Measurements from ENCODE around the gene CWC22. TPM values are rescaled to one million over a fixed set of nuclear protein-coding genes. Genes with fewer than 3 reads are reported as not detected.
"Not testable (repeated sequence)": the region's sequence is repeated elsewhere in the genome, so short reads cannot be mapped to it uniquely, and the experiment has no call there.

Gene CWC22
- 11.3 and 17.3 TPM in 2 replicates for total RNA-seq

DNA sequence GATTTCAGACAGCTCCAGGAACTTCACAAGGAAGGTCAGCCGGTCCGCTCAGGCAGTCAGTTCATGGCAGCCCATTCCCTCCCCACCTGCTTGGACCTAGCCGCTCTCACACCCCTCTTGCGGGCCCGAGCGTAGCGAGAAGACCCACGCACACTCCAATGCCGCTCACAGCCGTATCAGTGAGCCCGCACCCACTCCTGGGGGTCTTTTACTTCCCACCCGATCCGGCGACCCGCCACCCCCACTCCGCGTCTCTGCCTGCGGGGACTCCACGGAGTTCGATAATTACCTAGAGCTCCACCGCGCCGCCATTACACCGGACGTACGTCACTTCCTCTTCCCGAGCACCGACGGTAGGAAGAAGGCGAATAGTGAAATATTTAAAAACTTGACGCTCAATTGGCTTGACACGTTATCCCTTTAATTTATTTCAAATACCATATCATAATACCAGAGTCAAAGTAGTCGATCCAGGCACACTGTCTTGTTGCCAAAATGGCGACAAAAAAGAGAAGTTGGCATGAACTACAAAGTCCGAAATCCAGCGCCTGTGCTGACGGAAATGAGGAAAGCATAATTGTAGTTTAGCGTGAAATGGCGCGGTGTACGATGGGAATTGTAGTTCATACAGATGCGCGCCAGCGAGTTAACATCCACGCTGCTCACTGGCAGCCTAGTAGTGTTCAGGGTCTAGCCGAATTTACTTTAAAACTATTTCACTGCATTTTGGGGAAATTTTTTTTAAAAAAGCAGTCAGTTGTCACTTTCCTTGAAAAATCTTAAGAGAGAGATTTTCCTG lies at the start of gene CWC22:
TSS of gene CWC22 (minus strand) at position 517 of the 799 bp plus-strand sequence. CDS start 13,956 bp downstream, outside the sequence.
- DNase-seq (ENCODE audit: low read depth) = peak; percentile 93
- peak within 1 kb of the TSS; percentile 95 for H3K4me3 ChIP-seq (ENCODE audit: low read depth, low read length)
- TF ChIP-seq, protein P1, sequence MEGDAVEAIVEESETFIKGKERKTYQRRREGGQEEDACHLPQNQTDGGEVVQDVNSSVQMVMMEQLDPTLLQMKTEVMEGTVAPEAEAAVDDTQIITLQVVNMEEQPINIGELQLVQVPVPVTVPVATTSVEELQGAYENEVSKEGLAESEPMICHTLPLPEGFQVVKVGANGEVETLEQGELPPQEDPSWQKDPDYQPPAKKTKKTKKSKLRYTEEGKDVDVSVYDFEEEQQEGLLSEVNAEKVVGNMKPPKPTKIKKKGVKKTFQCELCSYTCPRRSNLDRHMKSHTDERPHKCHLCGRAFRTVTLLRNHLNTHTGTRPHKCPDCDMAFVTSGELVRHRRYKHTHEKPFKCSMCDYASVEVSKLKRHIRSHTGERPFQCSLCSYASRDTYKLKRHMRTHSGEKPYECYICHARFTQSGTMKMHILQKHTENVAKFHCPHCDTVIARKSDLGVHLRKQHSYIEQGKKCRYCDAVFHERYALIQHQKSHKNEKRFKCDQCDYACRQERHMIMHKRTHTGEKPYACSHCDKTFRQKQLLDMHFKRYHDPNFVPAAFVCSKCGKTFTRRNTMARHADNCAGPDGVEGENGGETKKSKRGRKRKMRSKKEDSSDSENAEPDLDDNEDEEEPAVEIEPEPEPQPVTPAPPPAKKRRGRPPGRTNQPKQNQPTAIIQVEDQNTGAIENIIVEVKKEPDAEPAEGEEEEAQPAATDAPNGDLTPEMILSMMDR (IDR thresholded peaks at IDR 0.05; ENCODE audit: insufficient read depth, low read depth, low read length) = no peak

DNA sequence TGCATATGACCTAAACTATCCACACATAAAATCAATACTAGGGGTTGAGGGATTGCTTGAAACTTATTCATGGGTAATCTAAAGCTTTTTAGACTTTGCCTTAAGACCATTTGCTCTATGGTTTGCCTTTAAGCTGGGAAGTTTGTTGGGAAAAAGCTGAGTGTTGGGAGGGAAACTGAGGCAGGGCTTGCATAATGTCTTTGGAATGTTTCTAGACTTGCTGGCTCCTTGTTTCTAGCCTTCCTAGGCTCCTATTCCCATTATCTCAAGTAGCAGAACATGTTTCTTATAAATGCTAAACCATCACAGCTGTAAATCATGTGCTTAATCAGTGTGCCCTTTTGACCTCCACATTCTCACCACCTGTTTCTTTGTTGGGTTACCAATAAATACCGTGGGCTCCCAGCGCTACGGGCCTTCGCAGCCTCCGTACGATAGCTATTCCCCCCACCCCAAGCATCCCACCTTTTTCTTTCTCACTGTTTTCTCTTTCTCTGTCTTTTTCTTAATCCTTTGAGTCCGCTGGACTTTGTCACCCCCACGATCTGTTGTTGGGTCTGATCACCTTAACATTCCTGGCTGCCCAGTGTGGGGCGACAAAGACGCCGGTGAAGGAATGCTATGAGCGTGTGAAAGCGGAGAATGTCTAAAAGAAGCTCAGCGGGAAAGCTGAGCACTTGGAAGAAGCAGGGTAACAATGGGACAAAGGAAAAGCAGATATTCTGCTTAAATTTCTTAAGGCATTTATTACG lies 49.4 kb upstream of the CWC22 start:
- H3K4me3 ChIP-seq (ENCODE audit: low read depth, low read length) = no peak overlapping the region
- no peak for DNase-seq (ENCODE audit: low read depth)
- TF ChIP-seq, protein P1 (IDR thresholded peaks at IDR 0.05; ENCODE audit: insufficient read depth, low read depth, low read length) = no peak

DNA sequence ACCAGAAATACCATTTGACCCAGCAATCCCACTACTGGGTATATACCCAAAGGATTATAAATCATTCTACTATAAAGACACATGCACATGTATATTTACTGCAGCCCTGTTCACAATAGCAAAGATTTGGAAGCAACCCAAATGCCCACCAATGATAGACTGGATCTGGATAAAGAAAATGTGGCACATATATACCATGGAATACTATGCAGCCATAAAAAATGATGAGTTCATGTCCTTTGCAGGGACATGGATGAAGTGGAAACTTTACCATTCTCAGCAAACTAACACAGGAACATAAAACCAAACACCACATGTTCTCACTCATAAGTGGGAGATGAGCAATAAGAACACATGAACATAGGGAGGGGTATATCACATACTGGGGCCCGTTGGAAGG lies 47.5 kb upstream of the CWC22 start:
- H3K4me3 ChIP-seq (ENCODE audit: low read depth, low read length); DNase-seq (ENCODE audit: low read depth): not testable (repeated sequence)

DNA sequence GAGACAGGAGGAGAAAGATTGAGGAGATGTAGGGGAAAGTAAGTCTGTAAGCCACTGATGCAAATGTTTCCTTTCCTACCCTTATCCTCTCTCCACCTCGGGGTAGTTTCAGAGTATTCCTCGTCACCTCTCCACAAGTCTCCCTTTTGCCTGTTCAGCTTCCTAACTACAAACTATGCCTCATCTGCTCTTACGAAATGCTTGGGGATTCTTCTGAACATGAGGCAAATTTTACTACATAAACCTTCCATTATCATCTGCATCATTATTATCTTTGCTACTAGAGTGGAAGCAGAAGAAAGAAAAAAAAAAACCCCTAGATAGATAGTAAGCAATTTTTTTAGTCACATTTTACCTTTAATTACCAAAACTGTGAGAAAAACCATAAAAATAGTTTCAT lies 43.1 kb upstream of the CWC22 start:
- peak; percentile 23 for DNase-seq (ENCODE audit: low read depth)
- TF ChIP-seq, protein P1 (IDR thresholded peaks at IDR 0.05; ENCODE audit: insufficient read depth, low read depth, low read length) = no peak

DNA sequence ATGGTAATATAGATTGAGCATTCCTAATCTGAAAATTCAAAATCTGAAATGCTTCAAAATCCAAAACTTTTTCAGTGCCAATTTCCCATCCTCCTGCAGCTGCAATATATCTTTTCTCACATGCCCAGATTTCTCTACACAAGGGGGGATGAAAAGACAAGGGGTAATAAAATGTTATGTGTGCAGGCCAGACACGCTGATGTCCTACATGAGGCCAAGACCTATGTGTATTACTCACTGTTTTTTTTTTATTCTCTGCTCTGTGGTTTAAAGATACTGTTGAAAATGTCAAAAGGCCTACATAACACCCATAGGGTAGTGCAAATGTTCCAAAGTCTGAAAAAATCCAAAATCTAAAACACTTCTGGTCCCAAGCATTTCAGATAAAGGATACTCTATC lies 41.2 kb upstream of the CWC22 start:
- H3K4me3 ChIP-seq (ENCODE audit: low read depth, low read length) = no peak overlapping the region
- peak; percentile 6 for DNase-seq (ENCODE audit: low read depth)
- TF ChIP-seq, protein P1 (IDR thresholded peaks at IDR 0.05; ENCODE audit: insufficient read depth, low read depth, low read length) = no peak

More for the DNA sequence above, 43.1 kb upstream of the CWC22 start:
- H3K4me3 ChIP-seq (ENCODE audit: low read depth, low read length) = no peak overlapping the region

DNA sequence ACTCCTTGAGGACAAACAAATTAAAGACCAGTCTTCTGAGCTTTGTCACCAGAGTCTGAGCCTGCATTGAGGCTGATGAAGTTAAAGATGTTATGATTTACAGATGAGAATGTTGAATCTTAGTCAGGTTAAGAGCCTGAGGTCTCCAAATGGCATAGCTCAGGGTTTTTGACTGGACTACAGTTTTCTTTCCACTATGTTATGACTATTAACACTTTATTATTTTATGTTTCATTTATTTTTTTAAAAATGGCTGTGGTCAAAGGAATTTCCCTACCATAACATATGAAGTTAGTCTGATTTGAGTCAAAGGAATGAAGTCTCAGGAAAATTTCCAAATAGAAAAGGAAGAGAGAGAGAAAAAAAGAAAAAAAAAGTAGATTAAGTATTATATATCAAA lies 39.7 kb upstream of the CWC22 start:
- TF ChIP-seq, protein P1 (IDR thresholded peaks at IDR 0.05; ENCODE audit: insufficient read depth, low read depth, low read length) = no peak
- H3K4me3 ChIP-seq (ENCODE audit: low read depth, low read length) = no peak overlapping the region
- DNase-seq (ENCODE audit: low read depth) = no peak

DNA sequence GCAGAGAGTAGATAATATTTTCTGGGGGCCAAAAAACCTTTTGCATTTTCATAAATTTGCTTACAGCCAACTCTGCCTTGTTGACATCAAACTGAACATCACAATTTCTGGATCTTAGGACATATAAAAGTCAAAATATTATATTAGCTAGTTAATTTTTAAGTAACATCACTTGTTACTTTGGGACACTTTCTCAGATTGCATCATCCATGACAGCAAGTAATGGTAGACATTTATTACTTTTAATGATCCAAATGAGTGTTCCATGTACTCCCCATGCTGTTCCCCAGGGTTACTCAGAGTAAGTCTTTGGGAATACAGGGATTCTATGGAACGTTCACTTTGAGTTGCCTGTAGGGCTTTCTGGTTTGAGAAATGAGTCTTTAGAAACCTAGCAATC lies 39.1 kb upstream of the CWC22 start:
- TF ChIP-seq, protein P1 (IDR thresholded peaks at IDR 0.05; ENCODE audit: insufficient read depth, low read depth, low read length) = no peak
- no peak for DNase-seq (ENCODE audit: low read depth)
- H3K4me3 ChIP-seq (ENCODE audit: low read depth, low read length) = no peak overlapping the region

Data from fibroblast of villous mesenchyme (primary cell).